HepG2 (cell line): ENCODE results near the gene PRPF38A. TPM values are rescaled to one million over a fixed set of nuclear protein-coding genes. Genes with fewer than 3 reads are reported as not detected.
A peak's percentile ranks its signal among the peaks of the same experiment; 100 is the strongest.

ENCODE experiments used
- ARHGAP35 ChIP-seq: sonication (generic); formaldehyde crosslinking; IDR thresholded peaks from 2 replicates; pipeline ENCODE4 v1.9.0; 2022; ENCODE audit warnings: mild to moderate bottlenecking, inconsistent platforms, moderate library complexity, missing genetic modification reagents, borderline replicate concordance
- CBX2 ChIP-seq, 2 experiments: fragments of 200-600 bp in 1 of 2; sonication (generic); formaldehyde crosslinking in 1 of 2; IDR thresholded peaks; 2 replicates each; pipeline versions ENCODE4 v1.7.0 to v1.8.1; 2018 to 2022; ENCODE audit warnings: low read depth in 2 of 2, low read length in 1 of 2, mild to moderate bottlenecking in 1 of 2, missing genetic modification reagents in 1 of 2
- JDP2 ChIP-seq: sonication (generic); formaldehyde crosslinking; IDR thresholded peaks from 2 replicates; pipeline ENCODE4 v1.8.1; 2022; ENCODE audit warnings: missing genetic modification reagents, borderline replicate concordance
- KLF11 ChIP-seq: IDR thresholded peaks from 2 replicates; pipeline ENCODE4 v1.6.1; 2016; ENCODE audit warnings: missing compliant biosample characterization
- MAFF ChIP-seq: IDR thresholded peaks from 2 replicates; pipeline ENCODE4 v1.6.1; 2011; ENCODE audit warnings: low read depth, low read length, improper control_type of control experiment
- NR3C1 ChIP-seq: sonication (generic); formaldehyde crosslinking; IDR thresholded peaks from 2 replicates; pipeline ENCODE4 v1.4.0; 2020; ENCODE audit warnings: missing genetic modification reagents
- RARG ChIP-seq: sonication (generic); formaldehyde crosslinking; IDR thresholded peaks from 2 replicates; pipeline ENCODE4 v1.4.0; 2020; ENCODE audit warnings: low read depth, mild to moderate bottlenecking, missing genetic modification reagents
- TCF7 ChIP-seq: sonication (generic); IDR thresholded peaks from 2 replicates; pipeline ENCODE4 v1.6.1; 2016; ENCODE audit warnings: antibody characterized with exemption, low read depth
- ZFP36L1 ChIP-seq: sonication (generic); formaldehyde crosslinking; IDR thresholded peaks from 2 replicates; pipeline ENCODE4 v1.8.0; 2022; ENCODE audit warnings: mild to moderate bottlenecking, missing genetic modification reagents, moderate library complexity
- ZNF205 ChIP-seq: IDR thresholded peaks from 2 replicates; pipeline ENCODE4 v1.6.1; 2018; ENCODE audit warnings: missing biosample characterization, missing genetic modification reagents
- ZNF230 ChIP-seq: sonication (generic); formaldehyde crosslinking; IDR thresholded peaks from 2 replicates; pipeline ENCODE4 v1.4.0; 2020; ENCODE audit warnings: mild to moderate bottlenecking, missing genetic modification reagents
- ZNF274 ChIP-seq: sonication (generic); formaldehyde crosslinking; IDR thresholded peaks from 2 replicates; pipeline ENCODE4 v1.5.1; 2020; ENCODE audit warnings: mild to moderate bottlenecking, missing genetic modification reagents
- ZNF570 ChIP-seq: sonication (generic); formaldehyde crosslinking; IDR thresholded peaks from 2 replicates; pipeline ENCODE4 v1.4.0; 2020; ENCODE audit warnings: mild to moderate bottlenecking, missing genetic modification reagents, borderline replicate concordance
- ZNF883 ChIP-seq: sonication (generic); formaldehyde crosslinking; IDR thresholded peaks from 2 replicates; pipeline ENCODE4 v1.5.1; 2020; ENCODE audit warnings: mild to moderate bottlenecking, missing genetic modification reagents; ENCODE audit errors: not compliant biosample characterization
- ZNF891 ChIP-seq: sonication (generic); formaldehyde crosslinking; IDR thresholded peaks from 2 replicates; pipeline ENCODE4 v1.5.0; 2020; ENCODE audit warnings: mild to moderate bottlenecking, missing genetic modification reagents
- polyA plus RNA-seq, 8 experiments: library from polyadenylated mRNA; depleted of rRNA in 3 of 8; stranded (reverse) in 7 of 8; unstranded in 1 of 8; fragments of >200 nt; fragmentation: Illumina TruSeq in 4 of 8; extraction: Trizol in 4 of 8; gene quantifications; 2 replicates each; pipeline versions ENCODE4 v1.2.1 to v1.2.3, GENCODE V29; 2011 to 2016; ENCODE audit warnings: low read depth in 4 of 8, missing spikeins in 1 of 8, mixed read lengths in 1 of 8; ENCODE audit not compliant: insufficient read depth in 1 of 8
- total RNA-seq, 5 experiments: library from RNA; depleted of rRNA; stranded (reverse); fragments of >200 nt; fragmentation: Illumina TruSeq; extraction: Trizol; gene quantifications; 2 replicates each; pipeline ENCODE4 v1.2.3, GENCODE V29; 2016; ENCODE audit warnings: low read depth in 1 of 5
- TF ChIP-seq, protein P1 (sequence below): sonication (generic); formaldehyde crosslinking; IDR thresholded peaks from 2 replicates; pipeline ENCODE4 v1.5.1; 2020; ENCODE audit warnings: missing genetic modification reagents, mild to moderate bottlenecking, borderline replicate concordance
- TF ChIP-seq, protein P2 (sequence below): sonication (generic); formaldehyde crosslinking; IDR thresholded peaks from 2 replicates; pipeline ENCODE4 v1.4.0; 2020; ENCODE audit warnings: missing genetic modification reagents, mild to moderate bottlenecking, borderline replicate concordance
- TF ChIP-seq, protein P3 (sequence below): IDR thresholded peaks from 2 replicates; pipeline ENCODE4 v1.6.1; 2016; ENCODE audit warnings: missing genetic modification reagents, missing compliant biosample characterization
- TF ChIP-seq, protein P4 (sequence below): sonication (generic); formaldehyde crosslinking; IDR thresholded peaks from 2 replicates; pipeline ENCODE4 v1.4.0; 2020; ENCODE audit warnings: missing genetic modification reagents

The PRPF38A gene
- total and polyA plus RNA-seq, 2 of the 13 experiments (the other 11 are each of a cell fraction or from before 2014, with no cell fraction given), result 18.3 to 45.5 TPM

DNA sequence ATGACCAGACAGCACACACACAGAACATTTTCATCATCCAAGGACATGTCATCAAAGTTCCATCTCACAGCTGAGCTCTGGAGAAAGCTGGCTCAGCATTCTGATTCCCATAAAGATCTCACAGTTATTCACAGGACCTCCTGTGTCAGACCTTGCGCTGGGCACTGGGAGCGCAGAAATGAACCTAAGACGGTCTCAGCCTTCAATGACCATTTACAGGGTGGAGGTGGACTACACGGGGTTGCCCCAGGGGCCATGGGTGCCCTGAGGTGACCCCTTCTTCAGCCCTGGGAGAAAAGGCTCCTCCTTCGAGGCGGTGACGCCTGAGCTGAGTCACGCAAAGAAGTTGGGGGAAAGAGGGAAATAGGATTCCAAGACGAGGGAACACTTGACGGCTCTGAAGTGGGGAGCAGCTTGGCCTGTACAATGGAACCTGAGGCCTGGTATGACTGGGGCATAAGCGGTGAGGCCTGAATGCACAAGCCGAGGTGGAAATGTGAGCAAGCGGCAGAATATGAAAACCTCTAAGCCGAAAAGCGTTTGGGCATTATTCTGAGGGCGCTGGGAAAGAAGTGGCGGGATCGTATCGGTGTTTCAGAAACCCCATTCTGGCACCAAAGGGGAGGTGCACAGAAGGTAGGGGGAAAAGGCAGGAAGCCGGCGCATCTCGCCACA is 39.2 kb upstream of the PRPF38A start (continued):
- TF ChIP-seq, protein P1, sequence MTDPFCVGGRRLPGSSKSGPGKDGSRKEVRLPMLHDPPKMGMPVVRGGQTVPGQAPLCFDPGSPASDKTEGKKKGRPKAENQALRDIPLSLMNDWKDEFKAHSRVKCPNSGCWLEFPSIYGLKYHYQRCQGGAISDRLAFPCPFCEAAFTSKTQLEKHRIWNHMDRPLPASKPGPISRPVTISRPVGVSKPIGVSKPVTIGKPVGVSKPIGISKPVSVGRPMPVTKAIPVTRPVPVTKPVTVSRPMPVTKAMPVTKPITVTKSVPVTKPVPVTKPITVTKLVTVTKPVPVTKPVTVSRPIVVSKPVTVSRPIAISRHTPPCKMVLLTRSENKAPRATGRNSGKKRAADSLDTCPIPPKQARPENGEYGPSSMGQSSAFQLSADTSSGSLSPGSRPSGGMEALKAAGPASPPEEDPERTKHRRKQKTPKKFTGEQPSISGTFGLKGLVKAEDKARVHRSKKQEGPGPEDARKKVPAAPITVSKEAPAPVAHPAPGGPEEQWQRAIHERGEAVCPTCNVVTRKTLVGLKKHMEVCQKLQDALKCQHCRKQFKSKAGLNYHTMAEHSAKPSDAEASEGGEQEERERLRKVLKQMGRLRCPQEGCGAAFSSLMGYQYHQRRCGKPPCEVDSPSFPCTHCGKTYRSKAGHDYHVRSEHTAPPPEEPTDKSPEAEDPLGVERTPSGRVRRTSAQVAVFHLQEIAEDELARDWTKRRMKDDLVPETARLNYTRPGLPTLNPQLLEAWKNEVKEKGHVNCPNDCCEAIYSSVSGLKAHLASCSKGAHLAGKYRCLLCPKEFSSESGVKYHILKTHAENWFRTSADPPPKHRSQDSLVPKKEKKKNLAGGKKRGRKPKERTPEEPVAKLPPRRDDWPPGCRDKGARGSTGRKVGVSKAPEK (CRISPR knock-in tag), result peak; percentile 25; the same call in 1 of the 2 replicates
- peak; percentile 47 for TF ChIP-seq ZNF883 (CRISPR knock-in tag)
- no peak for TF ChIP-seq ARHGAP35
- no peak for TF ChIP-seq ZNF230 (CRISPR knock-in tag)
- TF ChIP-seq, protein P2, sequence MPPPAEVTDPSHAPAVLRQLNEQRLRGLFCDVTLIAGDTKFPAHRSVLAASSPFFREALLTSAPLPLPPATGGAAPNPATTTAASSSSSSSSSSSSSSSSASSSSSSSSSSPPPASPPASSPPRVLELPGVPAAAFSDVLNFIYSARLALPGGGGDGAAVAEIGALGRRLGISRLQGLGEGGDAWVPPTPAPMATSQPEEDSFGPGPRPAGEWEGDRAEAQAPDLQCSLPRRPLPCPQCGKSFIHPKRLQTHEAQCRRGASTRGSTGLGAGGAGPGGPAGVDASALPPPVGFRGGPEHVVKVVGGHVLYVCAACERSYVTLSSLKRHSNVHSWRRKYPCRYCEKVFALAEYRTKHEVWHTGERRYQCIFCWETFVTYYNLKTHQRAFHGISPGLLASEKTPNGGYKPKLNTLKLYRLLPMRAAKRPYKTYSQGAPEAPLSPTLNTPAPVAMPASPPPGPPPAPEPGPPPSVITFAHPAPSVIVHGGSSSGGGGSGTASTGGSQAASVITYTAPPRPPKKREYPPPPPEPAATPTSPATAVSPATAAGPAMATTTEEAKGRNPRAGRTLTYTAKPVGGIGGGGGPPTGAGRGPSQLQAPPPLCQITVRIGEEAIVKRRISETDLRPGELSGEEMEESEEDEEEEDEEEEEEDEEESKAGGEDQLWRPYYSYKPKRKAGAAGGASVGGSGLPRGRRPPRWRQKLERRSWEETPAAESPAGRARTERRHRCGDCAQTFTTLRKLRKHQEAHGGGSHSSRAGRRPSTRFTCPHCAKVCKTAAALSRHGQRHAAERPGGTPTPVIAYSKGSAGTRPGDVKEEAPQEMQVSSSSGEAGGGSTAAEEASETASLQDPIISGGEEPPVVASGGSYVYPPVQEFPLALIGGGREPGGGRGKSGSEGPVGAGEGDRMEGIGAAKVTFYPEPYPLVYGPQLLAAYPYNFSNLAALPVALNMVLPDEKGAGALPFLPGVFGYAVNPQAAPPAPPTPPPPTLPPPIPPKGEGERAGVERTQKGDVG (CRISPR knock-in tag), result peak; percentile 40; the same call in 1 of the 2 replicates
- TF ChIP-seq, protein P3, sequence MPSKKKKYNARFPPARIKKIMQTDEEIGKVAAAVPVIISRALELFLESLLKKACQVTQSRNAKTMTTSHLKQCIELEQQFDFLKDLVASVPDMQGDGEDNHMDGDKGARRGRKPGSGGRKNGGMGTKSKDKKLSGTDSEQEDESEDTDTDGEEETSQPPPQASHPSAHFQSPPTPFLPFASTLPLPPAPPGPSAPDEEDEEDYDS (CRISPR knock-in tag), result no peak
- 0 out of 2 replicates have a peak, but pooled peaks have one; percentile 52 for TF ChIP-seq ZFP36L1 (CRISPR knock-in tag)
- no peak for TF ChIP-seq RARG (CRISPR knock-in tag)
- no peak for TF ChIP-seq NR3C1 (CRISPR knock-in tag)
- no peak for TF ChIP-seq ZNF570 (CRISPR knock-in tag)
- TF ChIP-seq KLF11, result no peak; the same call in 1 of the 2 replicates
- peak; percentile 85 for TF ChIP-seq MAFF
- no peak for TF ChIP-seq ZNF205 (CRISPR knock-in tag)
- no peak for TF ChIP-seq TCF7
- no peak for TF ChIP-seq ZNF891 (CRISPR knock-in tag)
- TF ChIP-seq ZNF274 (CRISPR knock-in tag), result peak; percentile 3; the same call in 1 of the 2 replicates
- TF ChIP-seq, protein P4, sequence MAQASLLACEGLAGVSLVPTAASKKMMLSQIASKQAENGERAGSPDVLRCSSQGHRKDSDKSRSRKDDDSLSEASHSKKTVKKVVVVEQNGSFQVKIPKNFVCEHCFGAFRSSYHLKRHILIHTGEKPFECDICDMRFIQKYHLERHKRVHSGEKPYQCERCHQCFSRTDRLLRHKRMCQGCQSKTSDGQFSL (CRISPR knock-in tag), result no peak
- TF ChIP-seq CBX2 (IDR thresholded peaks at IDR 0.05; ENCODE audit: low read depth, low read length), result no peak
- no peak for TF ChIP-seq CBX2 (CRISPR knock-in tag; IDR thresholded peaks at IDR 0.05; ENCODE audit: low read depth)
- no peak for TF ChIP-seq JDP2 (CRISPR knock-in tag)
